GM21423 (cell line): ENCODE measurements around the gene PCBP3.
A peak's percentile ranks its signal among the peaks of the same experiment; 100 is the strongest.
"Not testable (repeated sequence)": the region's sequence is repeated elsewhere in the genome, so short reads cannot be mapped to it uniquely, and the experiment has no call there.

Experiments
- ATAC-seq: cut with Tn5 transposase; IDR thresholded peaks from one replicate; pipeline ENCODE4 v1.9.1; 2021; ENCODE audit warnings: mild to moderate bottlenecking, moderate library complexity; ENCODE audit not compliant: unreplicated experiment

PCBP3 gene

GRCh38 chr21:45836268-45836655 lies 192.7 kb downstream of the PCBP3 start:
- no peak for ATAC-seq

DNA sequence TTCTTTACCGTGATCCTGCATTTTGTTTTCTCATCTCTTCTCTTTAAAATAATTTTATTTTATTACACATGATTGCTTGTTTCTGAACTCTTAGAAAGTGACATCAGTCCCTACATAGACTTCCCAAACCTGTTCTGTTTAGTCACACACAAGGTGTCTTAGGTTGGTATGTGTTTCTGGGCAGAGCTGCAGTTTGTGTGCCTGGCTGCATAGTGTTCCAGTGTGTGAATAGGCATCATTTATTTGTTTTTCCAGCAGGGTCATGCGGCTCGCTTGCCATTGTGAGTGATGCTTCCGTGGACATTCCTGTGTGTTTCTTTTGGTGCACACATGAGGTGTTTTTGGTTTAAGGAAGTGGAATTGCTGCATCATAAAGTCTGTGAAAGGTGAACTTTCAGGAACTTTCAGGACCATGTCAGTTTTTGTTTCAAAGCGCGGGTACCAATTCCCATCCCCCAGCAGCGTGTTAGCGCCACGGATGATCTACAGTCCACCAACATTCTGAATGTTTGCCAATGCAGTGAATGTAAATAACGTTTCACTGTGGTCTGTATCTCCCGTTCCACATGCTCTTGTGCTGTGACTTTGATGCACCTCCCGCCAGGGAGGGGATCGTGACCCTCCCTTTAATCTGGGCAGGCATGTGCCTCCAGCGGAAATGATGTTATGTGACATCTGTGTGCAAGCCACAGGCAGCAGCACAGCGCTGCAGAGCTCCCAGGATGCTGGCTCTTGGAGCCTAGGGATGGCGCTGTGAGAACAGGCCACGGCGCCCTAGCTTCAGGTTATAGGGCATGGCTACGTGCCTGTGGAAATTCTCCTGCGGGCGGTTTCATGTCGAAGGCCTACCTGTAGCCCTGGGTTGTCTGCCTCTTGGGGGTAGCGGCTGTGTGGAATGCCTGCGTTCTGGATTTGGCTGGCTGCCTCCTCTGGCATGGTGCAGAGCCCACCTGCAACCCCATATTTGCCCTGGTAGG lies 193.5 kb downstream of the PCBP3 start:
- ATAC-seq: no peak

DNA sequence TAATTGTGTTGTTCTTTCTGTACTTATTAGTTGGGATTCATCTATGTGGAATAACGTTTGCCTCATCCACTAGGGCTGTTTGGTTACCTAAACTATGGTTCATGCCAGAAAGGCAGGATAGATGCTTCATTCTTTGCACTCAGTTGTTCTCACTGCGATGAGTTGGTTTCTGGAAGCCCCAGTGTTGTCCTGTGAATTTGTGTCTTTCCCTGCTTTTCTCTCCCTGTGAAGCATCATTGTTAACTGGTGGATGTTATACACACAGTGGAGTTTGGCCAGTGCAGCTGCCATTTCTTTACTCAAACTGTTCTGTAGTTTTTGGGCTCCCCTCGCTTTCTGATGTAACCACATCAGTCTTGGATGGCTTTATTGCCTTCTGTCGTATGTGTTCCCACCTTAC lies 194.4 kb downstream of the PCBP3 start:
- no peak for ATAC-seq

GRCh38 chr21:45838634-45839033 lies 195.1 kb downstream of the PCBP3 start:
- no peak for ATAC-seq

DNA sequence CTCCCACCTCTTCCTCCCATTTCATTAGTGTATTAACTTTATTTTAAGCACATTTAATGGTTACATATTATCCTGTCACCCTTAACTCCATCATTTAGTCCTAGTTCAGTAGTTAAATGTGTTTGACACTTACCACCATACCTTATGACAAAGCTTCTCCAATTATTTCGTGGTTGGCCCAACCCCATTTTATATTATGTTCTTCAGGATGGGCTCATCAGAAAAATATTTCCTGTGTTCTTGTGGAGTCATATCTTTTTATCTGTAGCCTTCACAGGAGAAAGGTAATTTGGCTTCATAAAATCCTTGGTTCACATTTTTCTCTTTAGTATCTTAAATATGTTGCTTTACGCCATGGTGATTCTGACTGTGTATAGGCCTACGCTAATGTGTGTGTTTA lies 195.7 kb downstream of the PCBP3 start:
- ATAC-seq: no peak

GRCh38 chr21:45841033-45841432 lies 197.5 kb downstream of the PCBP3 start:
- ATAC-seq: no peak

GRCh38 chr21:45843426-45843825 lies 199.9 kb downstream of the PCBP3 start:
- no peak for ATAC-seq

DNA sequence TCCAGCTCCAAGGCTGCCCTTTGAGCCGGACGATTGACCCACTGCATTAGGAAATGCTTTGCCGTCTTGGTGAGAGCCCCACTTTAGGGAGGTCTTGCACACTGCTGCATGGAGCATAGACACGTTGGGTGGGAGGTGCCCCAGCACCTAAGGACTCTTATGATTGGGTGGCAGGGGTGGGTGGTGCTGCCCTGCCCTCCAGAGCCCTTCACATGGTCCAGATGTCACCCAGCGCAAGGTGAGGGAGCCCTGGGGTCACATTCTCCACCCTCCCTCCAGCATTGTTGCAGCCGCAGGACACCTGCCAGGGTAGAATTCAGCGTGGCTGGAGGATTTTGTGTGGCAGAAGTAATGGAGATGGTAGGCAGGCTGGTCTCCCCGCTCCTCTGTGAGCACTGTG lies 200.7 kb downstream of the PCBP3 start:
- ATAC-seq: no peak

DNA sequence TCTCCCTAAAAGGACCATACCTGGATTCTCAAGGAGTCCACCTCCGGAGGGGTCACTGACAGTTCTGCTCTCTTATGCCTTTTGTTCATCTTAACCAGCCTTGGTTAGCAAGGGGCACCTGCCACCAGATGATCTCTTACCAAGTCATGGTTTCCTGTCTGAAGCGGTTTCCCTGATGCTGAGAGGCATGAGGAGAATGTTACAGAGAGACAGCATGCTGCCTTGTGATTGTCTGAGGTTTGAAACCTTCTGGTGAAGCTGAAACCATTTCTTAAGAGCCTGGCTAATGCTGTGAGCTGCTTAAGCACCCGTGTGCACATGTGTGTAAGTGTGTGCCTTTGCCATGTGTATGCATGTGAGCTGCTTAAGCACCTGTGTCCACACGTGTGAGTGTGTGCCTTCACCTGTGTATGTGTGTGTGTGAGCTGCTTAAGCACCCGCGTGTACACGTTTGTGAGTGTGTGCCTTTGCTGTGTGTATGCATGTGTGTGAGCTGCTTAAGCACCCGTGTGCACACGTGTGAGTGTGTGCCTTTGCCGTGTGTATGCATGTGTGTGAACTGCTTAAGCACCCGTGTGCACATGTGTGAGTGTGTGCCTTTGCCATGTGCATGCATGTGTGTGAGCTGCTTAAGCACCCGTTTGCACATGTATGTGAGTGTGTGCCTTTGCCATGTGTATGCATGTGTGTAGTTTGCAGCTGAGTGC lies 201.7 kb downstream of the PCBP3 start:
- no peak for ATAC-seq

DNA sequence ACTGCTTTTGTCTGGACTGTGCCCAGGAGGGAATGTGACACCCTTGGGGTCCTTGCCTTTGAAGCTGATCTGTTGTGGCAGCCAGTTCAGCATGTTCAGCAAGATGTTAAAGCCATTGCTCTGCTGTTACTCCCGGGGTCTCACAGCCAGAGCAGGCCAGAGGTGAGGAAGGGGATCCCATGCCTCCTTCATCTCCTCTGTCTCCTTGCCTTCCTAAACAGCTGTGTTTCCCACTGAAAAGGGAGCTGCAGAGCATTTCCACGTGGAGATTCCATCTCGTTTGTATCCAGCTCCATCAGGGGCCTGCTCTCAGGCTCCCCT lies 202.2 kb downstream of the PCBP3 start:
- ATAC-seq: no peak

DNA sequence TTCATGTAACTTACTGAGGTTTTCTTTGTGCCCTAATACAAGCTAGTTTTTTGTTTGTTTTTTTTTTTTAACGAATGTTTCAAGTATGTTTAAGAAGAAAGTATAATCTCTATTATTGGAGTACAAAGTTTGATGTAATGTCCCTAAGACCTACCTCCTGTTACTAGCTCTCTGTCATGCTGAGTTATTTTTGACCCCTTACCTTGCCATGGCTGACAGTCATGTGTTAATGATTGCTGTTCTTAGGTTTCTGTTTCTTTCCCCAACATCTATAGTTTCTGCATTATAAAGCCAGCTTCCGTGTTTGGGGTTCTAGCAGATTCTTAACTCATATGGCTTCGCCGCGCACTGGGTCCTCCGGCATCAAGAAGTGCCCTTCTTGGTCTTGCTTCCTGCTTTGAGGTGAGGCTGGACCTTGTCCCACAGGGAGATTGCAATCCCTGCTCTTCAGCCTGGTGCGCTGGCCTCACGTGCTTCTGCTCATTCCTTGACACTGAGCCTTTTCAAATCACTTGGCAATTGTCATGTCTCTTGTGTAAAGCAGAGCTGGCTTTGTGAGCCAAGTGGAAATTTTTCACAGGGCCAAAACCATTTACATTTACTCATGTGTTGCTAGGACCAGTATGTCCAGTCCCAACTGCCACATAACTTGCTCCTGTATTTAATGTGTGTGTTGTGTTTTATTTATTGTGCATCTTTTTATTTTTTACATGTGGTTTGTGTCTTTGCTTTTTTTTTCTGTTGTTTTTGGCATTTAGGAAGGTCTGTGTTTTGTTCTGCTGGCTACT lies 203.0 kb downstream of the PCBP3 start:
- peak; percentile 72 for ATAC-seq

GRCh38 chr21:45847870-45848269 lies 204.3 kb downstream of the PCBP3 start:
- ATAC-seq: no peak

DNA sequence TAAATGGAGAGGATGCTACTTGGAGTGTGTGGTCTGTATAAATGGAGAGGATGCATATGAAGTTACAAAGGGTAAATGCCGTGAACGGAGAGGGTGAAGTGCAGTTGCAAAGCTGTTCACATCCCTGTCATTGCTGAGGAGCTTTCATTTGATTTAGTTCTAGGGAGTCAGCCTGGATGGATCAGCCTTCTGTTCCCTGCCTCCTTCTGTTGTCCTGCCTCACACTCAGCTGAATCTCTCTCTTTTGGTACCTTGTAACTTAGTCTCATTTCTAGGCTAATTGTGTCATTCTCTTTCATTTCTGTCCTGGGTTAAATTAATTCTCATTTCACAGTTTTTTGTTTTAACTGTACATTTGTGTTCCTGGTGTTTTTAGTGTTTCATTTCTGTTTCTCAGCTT lies 204.8 kb downstream of the PCBP3 start:
- ATAC-seq: no peak

DNA sequence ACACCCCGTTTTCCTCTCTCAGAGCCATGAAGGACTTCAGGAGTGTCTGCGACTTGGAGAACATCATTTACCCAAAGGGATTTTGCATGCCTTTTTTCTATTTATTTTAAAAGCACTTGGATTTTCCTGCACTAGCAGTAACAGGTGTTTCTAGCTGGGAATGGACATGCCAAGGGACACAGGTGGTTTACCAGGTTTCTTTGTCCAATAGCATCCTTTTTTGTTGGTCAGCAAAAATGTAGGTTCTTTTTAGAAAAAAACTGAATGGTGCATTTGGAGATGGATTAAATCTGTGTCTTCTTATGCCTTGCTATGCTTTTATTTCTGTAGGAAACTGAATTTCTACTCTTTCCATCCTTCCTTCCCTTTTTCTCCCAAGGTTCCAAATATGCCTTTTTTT lies 205.3 kb downstream of the PCBP3 start:
- ATAC-seq: no peak

- no peak for ATAC-seq
Observed at GRCh38 chr21:45849651-45850050, 206.1 kb downstream of the PCBP3 start.

GRCh38 chr21:45850181-45850580 lies 206.7 kb downstream of the PCBP3 start:
- ATAC-seq: no peak

DNA sequence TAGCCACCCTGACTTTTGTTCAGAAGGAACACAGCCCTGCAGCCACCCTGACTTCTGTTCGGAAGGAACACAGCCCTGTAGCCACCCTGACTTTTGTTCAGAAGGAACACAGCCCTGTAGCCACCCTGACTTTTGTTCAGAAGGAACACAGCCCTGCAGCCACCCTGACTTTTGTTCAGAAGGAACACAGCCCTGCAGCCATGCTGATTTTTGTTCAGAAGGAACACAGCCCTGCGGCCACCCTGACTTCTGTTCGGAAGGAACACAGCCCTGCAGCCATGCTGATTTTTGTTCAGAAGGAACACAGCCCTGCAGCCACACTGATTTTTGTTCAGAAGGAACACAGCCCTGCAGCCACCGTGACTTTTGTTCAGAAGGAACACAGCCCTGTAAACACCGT lies 208.9 kb downstream of the PCBP3 start:
- not testable (repeated sequence) for ATAC-seq

GRCh38 chr21:45852886-45853400 lies 209.4 kb downstream of the PCBP3 start:
- no peak for ATAC-seq

GRCh38 chr21:45853703-45854342 lies 210.3 kb downstream of the PCBP3 start:
- ATAC-seq: no peak

- ATAC-seq: no peak
Observed at GRCh38 chr21:45854690-45855247, 211.2 kb downstream of the PCBP3 start.
